ENCODE measurements around the gene TOP1. TPM values are rescaled to one million over a fixed set of nuclear protein-coding genes. Genes with fewer than 3 reads are reported as not detected.
A peak's percentile ranks its signal among the peaks of the same experiment; 100 is the strongest.
"Not testable (repeated sequence)": the region's sequence is repeated elsewhere in the genome, so short reads cannot be mapped to it uniquely, and the experiment has no call there.

The TOP1 gene
- total RNA-seq, 1 experiment from 2014 or later: 125 TPM

DNA sequence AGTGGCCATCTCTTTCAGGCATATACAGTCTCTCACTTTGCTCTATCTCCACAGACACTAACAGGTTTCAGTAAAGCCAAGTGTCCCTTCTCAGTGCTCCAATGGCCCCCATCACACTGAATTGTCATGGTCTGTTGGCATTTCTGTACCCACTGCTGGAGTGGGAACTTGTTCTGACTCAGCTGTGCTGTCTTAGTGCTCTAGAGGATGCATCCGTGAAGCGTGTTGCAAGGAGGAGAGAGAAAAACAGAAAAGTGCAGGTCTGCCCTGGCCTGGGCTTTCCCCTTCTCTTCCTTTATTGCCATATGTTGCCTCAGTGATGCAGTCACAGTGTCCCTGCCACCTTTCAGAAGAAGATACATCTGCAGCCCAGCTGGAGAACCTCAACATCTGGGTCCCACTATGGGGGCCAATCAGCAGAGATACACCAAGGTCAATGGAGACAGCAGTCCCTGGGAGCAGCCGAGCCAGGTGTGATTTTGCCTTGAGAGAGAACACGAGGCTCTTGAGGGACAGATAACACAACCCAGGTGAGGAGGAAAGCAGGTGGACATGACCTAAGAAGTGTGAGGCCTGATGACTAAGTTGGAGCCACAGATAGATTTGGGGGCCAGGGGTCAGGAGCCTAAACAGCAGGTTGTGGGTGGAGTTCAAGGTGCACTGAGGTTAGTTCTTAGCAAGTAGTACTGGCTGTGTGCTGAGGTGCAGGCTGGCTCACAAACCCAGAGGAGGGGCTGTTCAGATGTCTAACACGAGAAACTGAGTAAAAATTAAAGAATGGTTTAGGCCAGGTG, 103.2 kb downstream of the TOP1 start:
- no peak for TF ChIP-seq EZH2 (IDR thresholded peaks at IDR 0.05; ENCODE audit: borderline replicate concordance, low read depth, low read length, poor library complexity, severe bottlenecking)
- TF ChIP-seq, protein P1, sequence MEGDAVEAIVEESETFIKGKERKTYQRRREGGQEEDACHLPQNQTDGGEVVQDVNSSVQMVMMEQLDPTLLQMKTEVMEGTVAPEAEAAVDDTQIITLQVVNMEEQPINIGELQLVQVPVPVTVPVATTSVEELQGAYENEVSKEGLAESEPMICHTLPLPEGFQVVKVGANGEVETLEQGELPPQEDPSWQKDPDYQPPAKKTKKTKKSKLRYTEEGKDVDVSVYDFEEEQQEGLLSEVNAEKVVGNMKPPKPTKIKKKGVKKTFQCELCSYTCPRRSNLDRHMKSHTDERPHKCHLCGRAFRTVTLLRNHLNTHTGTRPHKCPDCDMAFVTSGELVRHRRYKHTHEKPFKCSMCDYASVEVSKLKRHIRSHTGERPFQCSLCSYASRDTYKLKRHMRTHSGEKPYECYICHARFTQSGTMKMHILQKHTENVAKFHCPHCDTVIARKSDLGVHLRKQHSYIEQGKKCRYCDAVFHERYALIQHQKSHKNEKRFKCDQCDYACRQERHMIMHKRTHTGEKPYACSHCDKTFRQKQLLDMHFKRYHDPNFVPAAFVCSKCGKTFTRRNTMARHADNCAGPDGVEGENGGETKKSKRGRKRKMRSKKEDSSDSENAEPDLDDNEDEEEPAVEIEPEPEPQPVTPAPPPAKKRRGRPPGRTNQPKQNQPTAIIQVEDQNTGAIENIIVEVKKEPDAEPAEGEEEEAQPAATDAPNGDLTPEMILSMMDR (conservative IDR thresholded peaks at IDR 0.05; ENCODE audit: low read depth, low read length): no peak
- ChIA-PET POLR2A (ENCODE audit: low non-redundant PET) (interaction anchor here (0.7 kb wide), 1 partner anchor 12 kb away, joined by 4 read pairs; no protein-coding TSS in a partner anchor), CTCF (no interaction called here)
- peaks cover 16% of the 10 kb centered on the region for H3K4me1 ChIP-seq (ENCODE audit: insufficient read depth, low read length, poor library complexity, severe bottlenecking)
- intact Hi-C loops (cut with micrococcal nuclease; ENCODE audit: unreplicated experiment): loop anchor here (10.0 kb wide), 1 partner anchor 57 kb away; no protein-coding TSS in a partner anchor
- no peaks in the 10 kb centered on the region for H3K9me3 ChIP-seq (ENCODE audit: low read depth, low read length, poor library complexity, severe bottlenecking)
- no peak overlapping the region for H3K4me3 ChIP-seq (ENCODE audit: low read depth, low read length, poor library complexity, severe bottlenecking)
- no TSS peak for BruUV-seq (replicated peaks)
- H3K27me3 ChIP-seq (replicated peaks; ENCODE audit: insufficient read depth, low read depth, low read length, poor library complexity): no peaks in the 10 kb centered on the region
- peaks cover 3% of the 10 kb centered on the region for H3K36me3 ChIP-seq (ENCODE audit: insufficient read depth, low read length, poor library complexity, severe bottlenecking)
- no peak overlapping the region for H3K27ac ChIP-seq (ENCODE audit: low read depth, low read length, poor library complexity, severe bottlenecking)
- no peak for DNase-seq (ENCODE audit: low spot score)

DNA sequence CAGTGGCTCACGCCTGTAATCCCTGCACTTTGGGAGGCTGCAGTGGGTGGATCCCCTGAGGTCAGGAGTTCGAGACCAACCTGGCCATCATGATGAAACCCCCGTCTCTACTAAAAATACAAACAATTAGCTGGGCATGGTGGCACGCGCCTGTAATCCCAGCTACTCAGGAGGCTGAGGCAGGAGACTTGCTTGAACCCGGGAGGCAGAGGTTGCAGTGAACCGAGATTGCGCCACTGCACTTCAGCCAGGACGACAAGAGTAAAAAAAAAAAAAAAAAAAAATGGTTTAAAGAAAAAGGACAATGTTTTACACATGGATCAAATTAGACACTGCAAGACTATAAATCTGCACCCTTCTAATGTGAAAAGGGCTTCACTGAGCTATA, 103.8 kb downstream of the TOP1 start:
- H3K36me3 ChIP-seq (ENCODE audit: insufficient read depth, low read length, poor library complexity, severe bottlenecking); BruUV-seq (replicated peaks); H3K4me3 ChIP-seq (ENCODE audit: low read depth, low read length, poor library complexity, severe bottlenecking); H3K27me3 ChIP-seq (replicated peaks; ENCODE audit: insufficient read depth, low read depth, low read length, poor library complexity); POLR2A ChIA-PET (ENCODE audit: low non-redundant PET); DNase-seq (ENCODE audit: low spot score); H3K27ac ChIP-seq (ENCODE audit: low read depth, low read length, poor library complexity, severe bottlenecking); H3K9me3 ChIP-seq (ENCODE audit: low read depth, low read length, poor library complexity, severe bottlenecking): not testable (repeated sequence)
- intact Hi-C loops (cut with micrococcal nuclease; ENCODE audit: unreplicated experiment): loop anchor here (10.0 kb wide), 1 partner anchor 58 kb away; no protein-coding TSS in a partner anchor
- peaks cover 16% of the 10 kb centered on the region for H3K4me1 ChIP-seq (ENCODE audit: insufficient read depth, low read length, poor library complexity, severe bottlenecking)
- CTCF ChIA-PET: interaction anchor here (0.7 kb wide), 1 partner anchor 140 kb away, joined by 16 read pairs; no protein-coding TSS in a partner anchor

DNA sequence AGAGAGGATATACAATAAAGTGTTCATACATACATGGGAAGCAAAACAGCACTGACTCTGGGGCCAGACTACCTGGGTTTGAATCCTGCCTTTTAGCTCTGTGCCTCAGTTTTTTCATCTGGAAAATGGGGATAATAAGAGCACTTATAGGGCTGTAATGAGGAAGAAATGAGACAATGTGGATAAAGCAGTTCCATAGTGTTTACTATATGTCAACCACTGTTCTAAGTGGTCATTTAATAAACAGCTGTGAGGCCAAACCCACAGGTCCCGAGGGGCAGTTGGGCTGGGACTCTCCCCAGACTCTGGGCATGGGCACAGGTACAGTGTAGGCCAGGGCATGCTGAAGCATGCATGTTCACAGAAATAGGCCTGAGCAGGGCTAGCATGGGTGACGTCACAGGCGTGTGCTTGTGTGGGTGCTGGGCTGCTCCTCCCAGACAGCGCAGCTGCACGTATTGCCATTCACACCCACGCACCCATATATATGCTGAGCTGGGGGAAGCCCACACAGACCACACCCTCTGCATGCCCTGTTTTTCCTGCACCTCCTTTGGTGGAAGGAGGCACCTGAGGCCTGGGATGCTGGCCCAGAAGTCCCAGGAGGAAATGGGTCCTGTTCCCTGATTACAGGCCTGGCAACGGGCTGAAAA, 105.2 kb downstream of the TOP1 start:
- ChIA-PET POLR2A (ENCODE audit: low non-redundant PET) (no interaction called here), CTCF (interaction anchor here (0.6 kb wide), 1 partner anchor 132 kb away, joined by 3 read pairs; no protein-coding TSS in a partner anchor)
- no peaks in the 10 kb centered on the region for H3K27me3 ChIP-seq (replicated peaks; ENCODE audit: insufficient read depth, low read depth, low read length, poor library complexity)
- H3K9me3 ChIP-seq (ENCODE audit: low read depth, low read length, poor library complexity, severe bottlenecking): no peaks in the 10 kb centered on the region
- BruUV-seq (replicated peaks): no TSS peak
- H3K27ac ChIP-seq (ENCODE audit: low read depth, low read length, poor library complexity, severe bottlenecking): no peak overlapping the region
- intact Hi-C loops (cut with micrococcal nuclease; ENCODE audit: unreplicated experiment): loop anchor here (10.0 kb wide), 1 partner anchor 59 kb away; no protein-coding TSS in a partner anchor
- peaks cover 21% of the 10 kb centered on the region for H3K4me1 ChIP-seq (ENCODE audit: insufficient read depth, low read length, poor library complexity, severe bottlenecking)
- DNase-seq (ENCODE audit: low spot score): peak; percentile 39
- H3K4me3 ChIP-seq (ENCODE audit: low read depth, low read length, poor library complexity, severe bottlenecking): no peak overlapping the region
- TF ChIP-seq, protein P1 (conservative IDR thresholded peaks at IDR 0.05; ENCODE audit: low read depth, low read length): no peak
- TF ChIP-seq EZH2 (IDR thresholded peaks at IDR 0.05; ENCODE audit: borderline replicate concordance, low read depth, low read length, poor library complexity, severe bottlenecking): no peak
- no peaks in the 10 kb centered on the region for H3K36me3 ChIP-seq (ENCODE audit: insufficient read depth, low read length, poor library complexity, severe bottlenecking)
